ENCODE data around the gene TIMM17B.

GRCh38 chrX:48894891-48895290 lies 2.7 kb downstream of the TIMM17B start:
- TF ChIP-seq POLR2AphosphoS5 (IDR thresholded peaks at IDR 0.05; ENCODE audit: borderline replicate concordance, low read depth, low read length) (no peak), EZH2 (IDR thresholded peaks at IDR 0.05) (no peak)

Measured in SK-N-MC (cell line).